ENCODE measurements around the gene GUCA2B. TPM values are rescaled to one million over a fixed set of nuclear protein-coding genes. Genes with fewer than 3 reads are reported as not detected.

Gene GUCA2B
- total RNA-seq, 1 donor from 2014 or later, result not detected

GRCh38 chr1:42172381-42173133, 19.3 kb downstream of the GUCA2B start:
- Histone ChIP-seq H3K36me3 (no peaks in the 10 kb centered on the region), H3K27me3 (no peaks in the 10 kb centered on the region), H3K4me3 (no peak overlapping the region), H3K4me1 (peaks cover 56% of the 10 kb centered on the region), H3K9me3 (no peaks in the 10 kb centered on the region), H3K27ac (peak overlapping the region; percentile 14)
- DNase-seq (ENCODE audit: extremely low spot score in 2 of 2), result no peak
- no peak for TF ChIP-seq CTCF (IDR thresholded peaks at IDR 0.05)
- TF ChIP-seq POLR2AphosphoS5 (IDR thresholded peaks at IDR 0.05; ENCODE audit: insufficient read depth in 1 of 2, low read depth in 1 of 2), result no peak
- no peak for TF ChIP-seq POLR2A (IDR thresholded peaks at IDR 0.05)
- intact Hi-C loops (cut with DNase I), result loop anchor here (10.0 kb wide), 1 partner anchor 598 kb away; no protein-coding TSS in a partner anchor

- intact Hi-C loops (cut with DNase I), result loop anchor here (10.0 kb wide), 1 partner anchor 599 kb away; no protein-coding TSS in a partner anchor
- Histone ChIP-seq H3K27me3 (no peaks in the 10 kb centered on the region), H3K36me3 (no peaks in the 10 kb centered on the region), H3K4me3 (no peak overlapping the region), H3K27ac (peak overlapping the region; percentile 17), H3K4me1 (peaks cover 63% of the 10 kb centered on the region), H3K9me3 (no peaks in the 10 kb centered on the region)
- DNase-seq (ENCODE audit: extremely low spot score in 2 of 2), result no peak
- peak; percentile 65 to 85 (median 80) for TF ChIP-seq CTCF (IDR thresholded peaks at IDR 0.05)
- no peak for TF ChIP-seq POLR2AphosphoS5 (IDR thresholded peaks at IDR 0.05; ENCODE audit: insufficient read depth in 1 of 2, low read depth in 1 of 2)
Observed at GRCh38 chr1:42173155-42173933, 20.1 kb downstream of the GUCA2B start.

- Histone ChIP-seq H3K9me3 (no peaks in the 10 kb centered on the region), H3K36me3 (no peaks in the 10 kb centered on the region), H3K4me3 (no peak overlapping the region), H3K4me1 (peaks cover 71% of the 10 kb centered on the region), H3K27me3 (no peaks in the 10 kb centered on the region), H3K27ac (no peak overlapping the region)
- intact Hi-C loops (cut with DNase I), result loop anchor here (10.0 kb wide), 1 partner anchor 599 kb away; no protein-coding TSS in a partner anchor
- no peak for TF ChIP-seq POLR2A (IDR thresholded peaks at IDR 0.05)
- peak in 1 of 2 donors; percentile 57 for TF ChIP-seq POLR2AphosphoS5 (IDR thresholded peaks at IDR 0.05; ENCODE audit: insufficient read depth in 1 of 2, low read depth in 1 of 2)
- TF ChIP-seq CTCF (IDR thresholded peaks at IDR 0.05), result no peak
- DNase-seq (ENCODE audit: extremely low spot score in 2 of 2), result no peak
Observed at GRCh38 chr1:42173961-42174735, 20.9 kb downstream of the GUCA2B start.

- TF ChIP-seq POLR2A (IDR thresholded peaks at IDR 0.05) (no peak), POLR2AphosphoS5 (IDR thresholded peaks at IDR 0.05; ENCODE audit: insufficient read depth in 1 of 2, low read depth in 1 of 2) (no peak), CTCF (IDR thresholded peaks at IDR 0.05) (no peak)
- DNase-seq (ENCODE audit: extremely low spot score in 2 of 2), result no peak
- Histone ChIP-seq H3K4me1 (peaks cover 74% of the 10 kb centered on the region), H3K27me3 (no peaks in the 10 kb centered on the region), H3K27ac (no peak overlapping the region), H3K36me3 (no peaks in the 10 kb centered on the region), H3K4me3 (no peak overlapping the region), H3K9me3 (no peaks in the 10 kb centered on the region)
- intact Hi-C loops (cut with DNase I), result loop anchor here (10.0 kb wide), 1 partner anchor 601 kb away; no protein-coding TSS in a partner anchor
Observed at GRCh38 chr1:42175314-42176054, 22.3 kb downstream of the GUCA2B start.

Measured in vagina (tissue), 2 donors.